Measurements from ENCODE around the gene DNMT1. TPM values are rescaled to one million over a fixed set of nuclear protein-coding genes. Genes with fewer than 3 reads are reported as not detected.

DNMT1 gene
- total and polyA plus RNA-seq, 8 donors = 16.6 to 92.0 (median 44.8) TPM

DNA sequence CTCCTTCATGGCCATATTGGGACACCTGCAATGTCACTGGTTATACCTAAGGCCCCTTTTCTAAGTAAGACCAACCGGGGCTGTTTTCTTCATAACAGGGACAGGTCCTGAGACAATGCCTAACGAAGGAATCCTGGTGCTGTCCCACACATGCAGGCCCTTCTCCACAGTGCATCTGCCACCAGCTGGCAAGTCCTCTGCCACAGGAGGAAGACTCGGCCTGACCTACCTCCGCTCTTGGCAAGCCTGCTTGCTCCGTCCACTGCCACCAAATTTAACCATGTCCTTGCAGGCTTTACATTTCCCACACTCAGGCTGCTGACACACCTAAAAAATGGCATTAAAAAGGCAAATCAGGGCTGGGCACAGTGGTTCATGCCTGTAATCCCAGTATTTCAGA lies 43.2 kb downstream of the DNMT1 start:
- Histone ChIP-seq H3K4me1 (no peaks in the 10 kb centered on the region), H3K9me3 (no peaks in the 10 kb centered on the region), H3K27ac (no peak overlapping the region), H3K36me3 (peaks cover 81 to 100% (median 99%) of the 10 kb centered on the region in 4 donors), H3K4me3 (no peak overlapping the region), H3K27me3 (no peaks in the 10 kb centered on the region)
- WGBS, 5 donors = 82 to 96% (median 84%) methylated on average over 5 of the region's 5 CpGs
- no peak for DNase-seq
- intact Hi-C loops (cut with DNase I; ENCODE audit: low total_unique reads) = no loop called here
- TF ChIP-seq, protein P1, sequence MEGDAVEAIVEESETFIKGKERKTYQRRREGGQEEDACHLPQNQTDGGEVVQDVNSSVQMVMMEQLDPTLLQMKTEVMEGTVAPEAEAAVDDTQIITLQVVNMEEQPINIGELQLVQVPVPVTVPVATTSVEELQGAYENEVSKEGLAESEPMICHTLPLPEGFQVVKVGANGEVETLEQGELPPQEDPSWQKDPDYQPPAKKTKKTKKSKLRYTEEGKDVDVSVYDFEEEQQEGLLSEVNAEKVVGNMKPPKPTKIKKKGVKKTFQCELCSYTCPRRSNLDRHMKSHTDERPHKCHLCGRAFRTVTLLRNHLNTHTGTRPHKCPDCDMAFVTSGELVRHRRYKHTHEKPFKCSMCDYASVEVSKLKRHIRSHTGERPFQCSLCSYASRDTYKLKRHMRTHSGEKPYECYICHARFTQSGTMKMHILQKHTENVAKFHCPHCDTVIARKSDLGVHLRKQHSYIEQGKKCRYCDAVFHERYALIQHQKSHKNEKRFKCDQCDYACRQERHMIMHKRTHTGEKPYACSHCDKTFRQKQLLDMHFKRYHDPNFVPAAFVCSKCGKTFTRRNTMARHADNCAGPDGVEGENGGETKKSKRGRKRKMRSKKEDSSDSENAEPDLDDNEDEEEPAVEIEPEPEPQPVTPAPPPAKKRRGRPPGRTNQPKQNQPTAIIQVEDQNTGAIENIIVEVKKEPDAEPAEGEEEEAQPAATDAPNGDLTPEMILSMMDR (IDR thresholded peaks at IDR 0.05) = no peak
- TF ChIP-seq POLR2AphosphoS5 (IDR thresholded peaks at IDR 0.05) (no peak), POLR2A (IDR thresholded peaks at IDR 0.05) (no peak), EP300 (IDR thresholded peaks at IDR 0.05) (no peak)

DNA sequence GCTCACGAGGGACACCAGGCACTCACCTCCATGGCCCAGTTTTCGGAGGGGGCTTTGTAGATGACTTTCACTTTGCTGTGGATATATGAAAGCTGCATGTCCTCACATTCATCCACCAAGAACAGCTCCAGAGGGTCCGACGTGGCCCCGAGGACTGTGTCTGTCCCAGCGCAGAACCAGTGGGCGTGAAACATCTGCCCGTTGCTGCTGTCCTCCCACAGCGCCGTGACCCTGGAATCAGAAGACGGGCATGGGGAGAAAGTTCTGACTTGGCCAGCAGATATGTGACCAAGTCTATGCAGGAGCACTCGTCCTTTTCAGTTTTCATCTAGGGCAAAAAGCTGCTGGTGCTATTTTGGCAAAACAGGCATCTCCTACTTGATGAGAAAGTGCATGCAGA lies 45.3 kb downstream of the DNMT1 start:
- no peak for DNase-seq
- Histone ChIP-seq H3K4me3 (no peak overlapping the region), H3K4me1 (no peaks in the 10 kb centered on the region), H3K27ac (no peak overlapping the region), H3K9me3 (no peaks in the 10 kb centered on the region), H3K27me3 (no peaks in the 10 kb centered on the region), H3K36me3 (peaks cover 79 to 100% (median 99%) of the 10 kb centered on the region in 4 donors)
- WGBS, 5 donors = 92 to 97% (median 96%) methylated on average over 12 of the region's 12 CpGs
- intact Hi-C loops (cut with DNase I; ENCODE audit: low total_unique reads) = no loop called here
- TF ChIP-seq EP300 (IDR thresholded peaks at IDR 0.05) = no peak
- TF ChIP-seq POLR2A (IDR thresholded peaks at IDR 0.05) = no peak

DNA sequence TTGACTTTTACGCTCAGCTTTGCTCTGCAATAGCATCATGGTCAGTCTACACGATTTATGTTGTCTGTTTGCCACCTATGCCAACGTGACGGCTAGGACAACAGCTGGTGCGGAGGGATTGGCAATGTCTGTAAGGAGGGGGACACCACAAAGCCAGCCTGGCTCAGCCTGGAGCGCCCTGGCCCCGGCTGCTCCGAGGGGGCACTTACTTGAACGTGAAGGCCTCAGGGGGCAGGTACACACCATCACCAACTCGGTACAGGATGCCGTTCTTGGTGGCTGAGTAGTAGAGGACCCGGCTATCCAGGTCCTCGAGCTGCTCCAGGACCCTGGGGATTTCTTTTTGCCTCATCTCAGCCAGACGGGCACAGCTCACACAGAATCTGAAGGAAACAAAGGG lies 48.6 kb downstream of the DNMT1 start:
- Histone ChIP-seq H3K27me3 (no peaks in the 10 kb centered on the region), H3K36me3 (peaks cover 79 to 100% (median 100%) of the 10 kb centered on the region in 4 donors), H3K4me1 (no peaks in the 10 kb centered on the region), H3K27ac (no peak overlapping the region), H3K4me3 (no peak overlapping the region), H3K9me3 (no peaks in the 10 kb centered on the region)
- intact Hi-C loops (cut with DNase I; ENCODE audit: low total_unique reads) = no loop called here
- WGBS, 5 donors = 91 to 97% (median 95%) methylated on average over 10 to 14 of the region's 14 CpGs
- no peak for DNase-seq
- TF ChIP-seq POLR2A (IDR thresholded peaks at IDR 0.05) (no peak), POLR2AphosphoS5 (IDR thresholded peaks at IDR 0.05) (no peak), EP300 (IDR thresholded peaks at IDR 0.05) (no peak)
- TF ChIP-seq, protein P1 (IDR thresholded peaks at IDR 0.05) = no peak

DNA sequence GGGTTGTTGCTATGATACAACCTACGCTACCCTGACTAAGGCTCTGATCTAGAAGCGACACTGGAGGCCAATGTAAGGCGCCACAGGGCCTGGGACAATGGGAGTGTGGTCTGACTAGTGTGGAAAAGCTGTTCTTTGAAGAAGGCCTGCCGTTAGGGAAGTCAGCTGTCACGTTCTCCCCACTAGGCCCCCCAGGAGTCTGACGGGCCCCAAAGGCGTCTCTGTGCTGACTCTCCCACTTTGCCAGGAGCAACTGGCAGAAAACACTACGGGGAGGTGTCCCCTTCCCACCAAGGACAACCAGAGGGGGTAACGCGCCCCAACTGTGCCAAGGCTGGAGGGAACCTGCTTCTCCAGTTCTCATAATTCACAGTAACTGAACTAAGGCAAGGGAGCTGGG lies 49.7 kb downstream of the DNMT1 start:
- 86 to 95% (median 94%) methylated on average over 10 of the region's 10 CpGs for WGBS, 5 donors
- no peak overlapping the region for H3K4me3 ChIP-seq
- TF ChIP-seq, protein P1 (IDR thresholded peaks at IDR 0.05) = no peak
- TF ChIP-seq EP300 (IDR thresholded peaks at IDR 0.05) (no peak), POLR2AphosphoS5 (IDR thresholded peaks at IDR 0.05) (no peak), POLR2A (IDR thresholded peaks at IDR 0.05) (no peak)
- no peaks in the 10 kb centered on the region for H3K9me3 ChIP-seq
- H3K36me3 ChIP-seq = peaks cover 80 to 100% (median 100%) of the 10 kb centered on the region in 4 donors
- intact Hi-C loops (cut with DNase I; ENCODE audit: low total_unique reads) = no loop called here
- H3K27me3 ChIP-seq = no peaks in the 10 kb centered on the region
- H3K27ac ChIP-seq = no peak overlapping the region
- no peaks in the 10 kb centered on the region for H3K4me1 ChIP-seq
- no peak for DNase-seq

DNA sequence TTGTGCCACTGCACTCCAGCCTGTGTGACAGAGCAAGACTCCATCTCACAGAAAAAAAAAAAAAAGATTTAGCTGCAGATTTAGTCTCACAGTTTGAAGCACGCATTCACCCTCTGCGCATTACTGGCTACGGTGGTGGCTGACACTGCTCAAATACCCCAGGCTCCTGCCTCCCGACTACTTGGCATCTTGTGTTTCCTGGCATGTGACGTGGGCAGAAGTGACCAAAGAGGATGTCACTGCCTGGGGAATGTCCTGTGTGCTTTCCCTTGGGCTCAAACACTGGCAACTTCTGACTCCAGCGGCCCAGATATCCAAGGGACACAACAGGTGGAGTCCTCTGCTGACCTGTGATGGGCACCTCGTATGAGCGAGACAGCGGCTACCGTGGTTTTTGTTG lies 50.4 kb downstream of the DNMT1 start:
- Histone ChIP-seq H3K36me3 (peaks cover 80 to 100% (median 100%) of the 10 kb centered on the region in 4 donors), H3K4me3 (no peak overlapping the region), H3K9me3 (no peaks in the 10 kb centered on the region), H3K27ac (no peak overlapping the region), H3K4me1 (no peaks in the 10 kb centered on the region), H3K27me3 (no peaks in the 10 kb centered on the region)
- intact Hi-C loops (cut with DNase I; ENCODE audit: low total_unique reads) = no loop called here
- TF ChIP-seq, protein P1 (IDR thresholded peaks at IDR 0.05) = no peak
- no peak for TF ChIP-seq EP300 (IDR thresholded peaks at IDR 0.05)
- no peak for TF ChIP-seq POLR2AphosphoS5 (IDR thresholded peaks at IDR 0.05)
- TF ChIP-seq POLR2A (IDR thresholded peaks at IDR 0.05) = no peak
- no peak for DNase-seq
- 80 to 93% (median 93%) methylated on average over 8 to 10 of the region's 10 CpGs for WGBS, 5 donors
